GM12878 (cell line): ENCODE results near the gene PCDH15. TPM values are rescaled to one million over a fixed set of nuclear protein-coding genes. Genes with fewer than 3 reads are reported as not detected.

Source experiments
- ATAC-seq: fragments of 200-7000 bp; cut with Tn5 transposase; 3 replicates; pipeline ENCODE4 v1.9.1; 2020; ENCODE audit warnings: mild to moderate bottlenecking, moderate library complexity
- BruUV-seq: library from RNA; stranded (reverse); fragments of 400-500 nt; replicated peaks from 2 replicates; lab custom pipeline; 2021; lab: Mats Ljungman, UMichigan
- CTCF ChIA-PET: fragments of 300-600 bp; sonication (Branson Sonifier 250); formaldehyde crosslinking; extraction: SDS; loops from one replicate; lab custom pipeline; 2021; ENCODE audit warnings: inconsistent platforms; lab: Yijun Ruan, JAX
- POLR2A ChIA-PET: fragments of 350-600 bp; formaldehyde crosslinking; extraction: SDS; loops from one replicate; lab custom pipeline; 2021; ENCODE audit warnings: inconsistent platforms; lab: Charles Lee
- RAD21 ChIA-PET: fragments of 300-600 bp; sonication (Branson Sonifier 250); formaldehyde crosslinking; loops from one replicate; lab custom pipeline; 2023; ENCODE audit warnings: antibody characterized with exemption; ENCODE audit not compliant: unreplicated experiment; lab: Charles Lee
- SMC1A ChIA-PET: fragments of 300-600 bp; sonication (Branson Sonifier 250); formaldehyde crosslinking; loops from one replicate; lab custom pipeline; 2023; ENCODE audit not compliant: unreplicated experiment, uncharacterized antibody; lab: Charles Lee
- DNase-seq: peaks from one replicate; pipeline ENCODE4 v3.0.0-alpha.2; 2011; ENCODE audit warnings: low read depth, low spot score
- FAIRE-seq: peaks from 3 replicates; lab custom pipeline; 2011; peaks lifted over from hg19 to GRCh38; lab: Jason Lieb, UNC
- H2AFZ ChIP-seq: 2 replicates; pipeline ENCODE4 v1.6.0; 2011; ENCODE audit warnings: low read depth, low read length, control low read depth; ENCODE audit not compliant: control insufficient read depth
- H3K27ac ChIP-seq: 2 replicates; pipeline ENCODE4 v1.5.1; 2011; ENCODE audit warnings: control low read depth; ENCODE audit not compliant: control insufficient read depth, insufficient read depth
- H3K27me3 ChIP-seq, 2 experiments: replicated peaks in 1 of 2; 2 replicates each; pipeline versions ENCODE4 v1.6.0 to v1.6.1; 2011; ENCODE audit warnings: low read length in 1 of 2; ENCODE audit not compliant: control insufficient read depth in 2 of 2, insufficient read depth in 2 of 2
- H3K36me3 ChIP-seq, 2 experiments: 2 replicates each; pipeline ENCODE4 v1.5.1; 2011; ENCODE audit warnings: low read length in 1 of 2; ENCODE audit not compliant: control insufficient read depth in 2 of 2, insufficient read depth in 2 of 2
- H3K4me1 ChIP-seq: 2 replicates; pipeline ENCODE4 v1.6.1; 2011; ENCODE audit warnings: mild to moderate bottlenecking, low read length, moderate library complexity, mixed read lengths; ENCODE audit not compliant: control insufficient read depth, insufficient read depth
- H3K4me2 ChIP-seq: 2 replicates; pipeline ENCODE4 v1.6.0; 2011; ENCODE audit warnings: control low read depth; ENCODE audit not compliant: control insufficient read depth, insufficient read depth
- H3K4me3 ChIP-seq: fragments of 200-600 bp; sonication (generic); 2 replicates; pipeline ENCODE4 v1.5.1; 2016
- H3K79me2 ChIP-seq: 2 replicates; pipeline ENCODE4 v1.6.0; 2011; ENCODE audit warnings: low read length; ENCODE audit not compliant: control insufficient read depth, insufficient read depth
- H3K9ac ChIP-seq: 2 replicates; pipeline ENCODE4 v1.8.0; 2011; ENCODE audit warnings: low read length, control low read depth, mixed read lengths; ENCODE audit not compliant: control insufficient read depth, insufficient read depth
- H3K9me3 ChIP-seq: replicated peaks from 3 replicates; pipeline ENCODE4 v1.5.1; 2011; ENCODE audit warnings: mild to moderate bottlenecking, low read length; ENCODE audit not compliant: control insufficient read depth, insufficient read depth
- H4K20me1 ChIP-seq: 2 replicates; pipeline ENCODE4 v1.6.0; 2011; ENCODE audit not compliant: control insufficient read depth, insufficient read depth
- CBX5 ChIP-seq: sonication (generic); IDR thresholded peaks from 2 replicates; pipeline ENCODE4 v1.6.1; 2016; ENCODE audit warnings: low read depth, moderate library complexity, mild to moderate bottlenecking, inconsistent platforms
- CHD4 ChIP-seq: fragments of 200-600 bp; sonication (generic); IDR thresholded peaks from 2 replicates; pipeline ENCODE4 v1.6.1; 2016; ENCODE audit warnings: mild to moderate bottlenecking
- HDGF ChIP-seq: fragments of 450-650 bp; IDR thresholded peaks from 2 replicates; pipeline ENCODE4 v1.6.1; 2016; ENCODE audit warnings: antibody characterized with exemption
- IRF5 ChIP-seq: fragments of 450-650 bp; IDR thresholded peaks from 2 replicates; pipeline ENCODE4 v1.6.1; 2017; ENCODE audit warnings: borderline replicate concordance
- JUNB ChIP-seq: IDR thresholded peaks from 2 replicates; pipeline ENCODE4 v1.6.1; 2016; ENCODE audit warnings: antibody characterized with exemption, mild to moderate bottlenecking
- LARP7 ChIP-seq: fragments of 450-650 bp; IDR thresholded peaks from 2 replicates; pipeline ENCODE4 v1.6.1; 2017; ENCODE audit warnings: mild to moderate bottlenecking
- SIX5 ChIP-seq: IDR thresholded peaks from 2 replicates; pipeline ENCODE4 v1.6.1; 2011; ENCODE audit warnings: mild to moderate bottlenecking, low read depth, low read length, moderate library complexity; ENCODE audit not compliant: severe bottlenecking
- SUZ12 ChIP-seq: fragments of 200-600 bp; sonication (generic); IDR thresholded peaks from one replicate; pipeline ENCODE4 v1.6.1; 2018; ENCODE audit warnings: antibody characterized with exemption, mild to moderate bottlenecking; ENCODE audit not compliant: unreplicated experiment
- TARDBP ChIP-seq: IDR thresholded peaks from 2 replicates; pipeline ENCODE4 v1.6.1; 2016; ENCODE audit warnings: borderline replicate concordance
- ZBTB33 ChIP-seq: fragments of 450-650 bp; IDR thresholded peaks from 2 replicates; pipeline ENCODE4 v1.6.1; 2017; ENCODE audit warnings: mild to moderate bottlenecking
- ZNF274 ChIP-seq: IDR thresholded peaks from one replicate; pipeline ENCODE4 v1.8.0; 2011; ENCODE audit not compliant: insufficient read length, insufficient read depth
- WGBS: methylation state at CpG from one replicate; pipeline ENCODE4 v1.1.6; 2016; ENCODE audit warnings: low lambda C conversion rate; ENCODE audit not compliant: insufficient replicate concordance, insufficient coverage; ENCODE audit errors: missing lambda C conversion rate; 5-methylcytosine and 5-hydroxymethylcytosine counted together
- in situ Hi-C: fragments of 300-500 bp; cut with MboI; formaldehyde crosslinking; loops from 9 replicates; pipeline ENCODE4 v1.14.3; 2018; ENCODE audit warnings: mixed read lengths
- intact Hi-C: fragments of 100-400 bp; cut with micrococcal nuclease; formaldehyde crosslinking; loops from one replicate; pipeline ENCODE4 v1.14.2; 2022; ENCODE audit not compliant: unreplicated experiment
- polyA plus RNA-seq, 11 experiments: library from polyadenylated mRNA; depleted of rRNA in 4 of 11; unstranded in 6 of 11; stranded (reverse) in 5 of 11; fragments of >200 nt; fragmentation: Nextera tagmentation in 4 of 11; fragmentation: Illumina TruSeq in 1 of 11; extraction: Ambion mirVana in 4 of 11; extraction: Trizol in 1 of 11; gene quantifications; 1 replicate in 1 of 11; 2 replicates in 10 of 11; pipeline versions ENCODE4 v1.2.1 to v1.2.3, GENCODE V29; 2011 to 2016; ENCODE audit warnings: inconsistent platforms in 2 of 11, missing spikeins in 2 of 11, low read depth in 1 of 11
- total RNA-seq, 4 experiments: library from RNA; depleted of rRNA in 3 of 4; stranded (reverse); fragments of >200 nt in 3 of 4; fragmentation: Illumina TruSeq in 1 of 4; extraction: Trizol in 1 of 4; gene quantifications; 2 replicates each; pipeline versions ENCODE4 v1.2.1 to v1.2.3, GENCODE V29; 2013 to 2021

Gene PCDH15
- total and polyA plus RNA-seq, 10 of the 15 experiments (the other 5 are each of a cell fraction or from before 2014, with no cell fraction given): 0.03 to 0.52 (median 0.07) TPM; not detected in 6

- DNase-seq: no peak
- ChIA-PET CTCF (no interaction called here), RAD21 (no interaction called here), SMC1A (no interaction called here), POLR2A (no interaction called here)
- Histone ChIP-seq H4K20me1 (no peaks in the 10 kb centered on the region), H2AFZ (no peak overlapping the region), H3K27ac (no peak overlapping the region), H3K27me3 (no peaks in the 10 kb centered on the region), H3K4me3 (no peak overlapping the region), H3K36me3 (no peaks in the 10 kb centered on the region), H3K4me1 (no peaks in the 10 kb centered on the region), H3K9me3 (no peaks in the 10 kb centered on the region), H3K79me2 (no peaks in the 10 kb centered on the region), H3K9ac (no peak overlapping the region), H3K4me2 (no peak overlapping the region)
- WGBS: 26% methylated on average over 5 of the region's 5 CpGs
- no peak for FAIRE-seq
- no peak for ATAC-seq
- in situ Hi-C loops: no loop called here
- intact Hi-C loops: no loop called here
- TF ChIP-seq SUZ12 (no peak), IRF5 (no peak), ZNF274 (no peak), SIX5 (no peak), ZBTB33 (no peak), JUNB (no peak), LARP7 (no peak), CHD4 (no peak), TARDBP (no peak), HDGF (no peak), CBX5 (no peak)
- BruUV-seq: no TSS peak
Observed at GRCh38 chr10:53939654-53940053, 861.4 kb downstream of the PCDH15 start.
